IMR-90 (cell line): ENCODE data around the gene VRK2. TPM values are rescaled to one million over a fixed set of nuclear protein-coding genes. Genes with fewer than 3 reads are reported as not detected.

Experiments used
- ATAC-seq: fragments of 200-7000 bp; cut with Tn5 transposase; 2 replicates; pipeline ENCODE4 v1.9.1; 2020; ENCODE audit warnings: low read depth, mild to moderate bottlenecking, moderate library complexity
- BruUV-seq: library from RNA; stranded (reverse); fragments of 400-500 nt; replicated peaks from 2 replicates; lab custom pipeline; 2021; lab: Mats Ljungman, UMichigan
- CTCF ChIA-PET: fragments of 300-600 bp; formaldehyde crosslinking; extraction: SDS; loops from one replicate; lab custom pipeline; 2021; ENCODE audit warnings: antibody characterized with exemption; lab: Yijun Ruan, JAX
- POLR2A ChIA-PET: fragments of 300-600 bp; sonication (Branson Sonifier 250); formaldehyde crosslinking; loops from one replicate; lab custom pipeline; 2022; ENCODE audit warnings: antibody characterized with exemption; ENCODE audit not compliant: unreplicated experiment; lab: Charles Lee
- DNase-seq: peaks from one replicate; pipeline ENCODE4 v3.0.0; 2013
- H2AFZ ChIP-seq: replicated peaks from 2 replicates; pipeline ENCODE3; 2013; ENCODE audit warnings: low read length, mild to moderate bottlenecking; ENCODE audit not compliant: poor library complexity
- H2AK5ac ChIP-seq: 2 replicates; pipeline ENCODE4 v1.6.1; 2013; ENCODE audit warnings: low read depth, low read length, inconsistent platforms
- H2AK9ac ChIP-seq: replicated peaks from 2 replicates; pipeline ENCODE3; 2013; ENCODE audit warnings: mild to moderate bottlenecking, low read depth, low read length, moderate library complexity; ENCODE audit not compliant: poor library complexity
- H2BK120ac ChIP-seq: 2 replicates; pipeline ENCODE4 v1.6.1; 2013; ENCODE audit warnings: low read depth, low read length, inconsistent platforms
- H2BK15ac ChIP-seq: 3 replicates; pipeline ENCODE4 v1.6.1; 2013; ENCODE audit warnings: low read depth, low read length, inconsistent platforms
- H2BK20ac ChIP-seq: 2 replicates; pipeline ENCODE4 v1.6.1; 2013; ENCODE audit warnings: low read depth, mild to moderate bottlenecking, inconsistent platforms, low read length, moderate library complexity
- H2BK5ac ChIP-seq: 2 replicates; pipeline ENCODE4 v1.6.1; 2013; ENCODE audit warnings: mild to moderate bottlenecking, low read depth, low read length, inconsistent platforms; ENCODE audit not compliant: poor library complexity, severe bottlenecking
- H3K14ac ChIP-seq: replicated peaks from 2 replicates; pipeline ENCODE4 v1.6.1; 2013; ENCODE audit warnings: low read depth, low read length, inconsistent platforms
- H3K18ac ChIP-seq: 2 replicates; pipeline ENCODE4 v1.6.1; 2013; ENCODE audit warnings: low read depth, low read length, control low read depth
- H3K23ac ChIP-seq: 2 replicates; pipeline ENCODE4 v1.6.1; 2013; ENCODE audit warnings: low read depth, low read length, inconsistent platforms
- H3K27ac ChIP-seq: 2 replicates; pipeline ENCODE4 v1.5.1; 2013; ENCODE audit warnings: mild to moderate bottlenecking, control low read depth, low read length; ENCODE audit not compliant: insufficient read depth
- H3K27me3 ChIP-seq: 2 replicates; pipeline ENCODE4 v1.6.1; 2013; ENCODE audit warnings: low read length; ENCODE audit not compliant: control insufficient read depth, insufficient read depth
- H3K36me3 ChIP-seq: 2 replicates; pipeline ENCODE4 v1.6.1; 2013; ENCODE audit warnings: low read length, mixed read lengths; ENCODE audit not compliant: control insufficient read depth, insufficient read depth
- H3K4ac ChIP-seq: 2 replicates; pipeline ENCODE4 v1.6.1; 2013; ENCODE audit warnings: low read depth, low read length, inconsistent platforms
- H3K4me1 ChIP-seq: 2 replicates; pipeline ENCODE4 v1.6.1; 2013; ENCODE audit warnings: low read length, mixed read lengths; ENCODE audit not compliant: control insufficient read depth, insufficient read depth
- H3K4me2 ChIP-seq: 2 replicates; pipeline ENCODE4 v1.6.1; 2013; ENCODE audit warnings: low read depth, mild to moderate bottlenecking, control low read depth, low read length, moderate library complexity
- H3K4me3 ChIP-seq: 2 replicates; pipeline ENCODE4 v1.5.1; 2013; ENCODE audit warnings: low read depth, mild to moderate bottlenecking, control low read depth, low read length, moderate library complexity; ENCODE audit not compliant: insufficient read depth
- H3K56ac ChIP-seq: 2 replicates; pipeline ENCODE4 v1.6.1; 2013; ENCODE audit warnings: low read length, inconsistent platforms; ENCODE audit not compliant: insufficient read depth; ENCODE audit errors: extremely low read depth
- H3K79me1 ChIP-seq, 2 experiments: 2 replicates each; pipeline ENCODE4 v1.6.1; 2013; ENCODE audit warnings: low read length in 2 of 2, inconsistent platforms in 1 of 2, low read depth in 1 of 2
- H3K9ac ChIP-seq: 2 replicates; pipeline ENCODE4 v1.6.1; 2013; ENCODE audit warnings: low read depth, low read length, control low read depth
- H3K9me1 ChIP-seq: 2 replicates; pipeline ENCODE4 v1.6.1; 2013; ENCODE audit warnings: low read length, inconsistent platforms; ENCODE audit not compliant: insufficient read depth
- H3K9me3 ChIP-seq: 2 replicates; pipeline ENCODE4 v1.6.1; 2013; ENCODE audit warnings: low read length; ENCODE audit not compliant: control insufficient read depth, insufficient read depth
- H4K20me1 ChIP-seq: 2 replicates; pipeline ENCODE4 v1.6.1; 2013; ENCODE audit warnings: low read length, inconsistent platforms; ENCODE audit not compliant: insufficient read depth
- H4K5ac ChIP-seq: 2 replicates; pipeline ENCODE4 v1.6.1; 2013; ENCODE audit warnings: mild to moderate bottlenecking, low read depth, low read length, control low read depth
- H4K8ac ChIP-seq, 2 experiments: 2 replicates each; pipeline ENCODE4 v1.6.1; 2013; ENCODE audit warnings: low read depth in 2 of 2, low read length in 2 of 2, control low read depth in 1 of 2, inconsistent platforms in 1 of 2
- H4K91ac ChIP-seq: 2 replicates; pipeline ENCODE4 v1.6.1; 2013; ENCODE audit warnings: low read depth, low read length, inconsistent platforms; ENCODE audit not compliant: insufficient read depth
- BHLHE40 ChIP-seq: fragments of 150-350 bp; IDR thresholded peaks from 2 replicates; pipeline ENCODE4 v1.6.1; 2016; ENCODE audit warnings: mild to moderate bottlenecking, low read depth, low read length
- CEBPB ChIP-seq: IDR thresholded peaks from 2 replicates; pipeline ENCODE4 v1.6.1; 2012; ENCODE audit warnings: low read depth, low read length, improper control_type of control experiment
- CHD1 ChIP-seq: IDR thresholded peaks from 2 replicates; pipeline ENCODE4 v1.6.1; 2012; ENCODE audit warnings: low read depth, low read length, improper control_type of control experiment
- ELK1 ChIP-seq: fragments of 150-350 bp; IDR thresholded peaks from 2 replicates; pipeline ENCODE4 v1.6.1; 2016; ENCODE audit warnings: low read depth, mild to moderate bottlenecking, low read length, moderate library complexity, borderline replicate concordance
- FOS ChIP-seq: fragments of 150-350 bp; IDR thresholded peaks from 2 replicates; pipeline ENCODE4 v1.6.1; 2016; ENCODE audit warnings: low read depth, low read length
- MAFK ChIP-seq: IDR thresholded peaks from 2 replicates; pipeline ENCODE4 v1.6.1; 2012; ENCODE audit warnings: low read depth, low read length, improper control_type of control experiment
- MAZ ChIP-seq: IDR thresholded peaks from 2 replicates; pipeline ENCODE4 v1.6.1; 2012; ENCODE audit warnings: low read depth, mild to moderate bottlenecking, low read length, improper control_type of control experiment, moderate library complexity, borderline replicate concordance
- MXI1 ChIP-seq: IDR thresholded peaks from 2 replicates; pipeline ENCODE4 v1.6.1; 2012; ENCODE audit warnings: low read depth, mild to moderate bottlenecking, low read length, moderate library complexity, borderline replicate concordance
- NFE2L2 ChIP-seq: fragments of 150-350 bp; IDR thresholded peaks from 2 replicates; pipeline ENCODE4 v1.6.1; 2016; ENCODE audit warnings: low read depth, mild to moderate bottlenecking, low read length
- POLR2A ChIP-seq: IDR thresholded peaks from 2 replicates; pipeline ENCODE4 v1.6.1; 2012; ENCODE audit warnings: mild to moderate bottlenecking, low read depth, low read length
- RAD21 ChIP-seq: IDR thresholded peaks from 2 replicates; pipeline ENCODE4 v1.6.1; 2012; ENCODE audit warnings: low read length, improper control_type of control experiment
- RCOR1 ChIP-seq: IDR thresholded peaks from 2 replicates; pipeline ENCODE4 v1.6.1; 2012; ENCODE audit warnings: mild to moderate bottlenecking, low read length, improper control_type of control experiment; ENCODE audit not compliant: insufficient replicate concordance
- RFX5 ChIP-seq: IDR thresholded peaks from 2 replicates; pipeline ENCODE4 v1.8.0; 2012; ENCODE audit warnings: low read depth, mild to moderate bottlenecking, low read length, moderate library complexity
- SMC3 ChIP-seq: fragments of 150-350 bp; IDR thresholded peaks from 2 replicates; pipeline ENCODE4 v1.6.1; 2016; ENCODE audit warnings: low read depth, mild to moderate bottlenecking, antibody characterized with exemption, low read length, moderate library complexity
- USF2 ChIP-seq: fragments of 150-350 bp; IDR thresholded peaks from 2 replicates; pipeline ENCODE4 v1.6.1; 2017; ENCODE audit warnings: mild to moderate bottlenecking, antibody characterized with exemption, low read length, low read depth
- WGBS, 2 experiments: methylation state at CpG; one replicate each; pipeline versions ENCODE4 v1.1.5 to v1.1.7; 2013; ENCODE audit warnings: missing lambda C conversion rate in 2 of 2; ENCODE audit not compliant: insufficient read length in 1 of 2; ENCODE audit errors: extremely low coverage in 2 of 2; 5-methylcytosine and 5-hydroxymethylcytosine counted together
- dilution Hi-C: fragments of 300-500 bp; cut with HindIII; formaldehyde crosslinking; loops from one replicate; pipeline ENCODE4 v1.14.3; 2018; ENCODE audit warnings: low sequenced_read_pairs; ENCODE audit not compliant: unreplicated experiment
- in situ Hi-C: fragments of 300-500 bp; cut with MboI; formaldehyde crosslinking; loops from 3 replicates; pipeline ENCODE4 v1.14.3; 2019; ENCODE audit warnings: low sequenced_read_pairs, inconsistent platforms, mixed read lengths
- intact Hi-C: fragments of 100-400 bp; cut with micrococcal nuclease; formaldehyde crosslinking; loops from 2 replicates; pipeline ENCODE4 v1.10.0; 2022
- polyA plus RNA-seq, 3 experiments: library from polyadenylated mRNA; depleted of rRNA; stranded (reverse); fragments of >200 nt; gene quantifications; 2 replicates each; pipeline ENCODE4 v1.2.3, GENCODE V29; 2012; ENCODE audit warnings: low replicate concordance in 1 of 3
- total RNA-seq: library from RNA; depleted of rRNA; stranded (reverse); fragments of >200 nt; gene quantifications from 2 replicates; pipeline ENCODE4 v1.2.3, GENCODE V29; 2012
- TF ChIP-seq, protein P1 (sequence below): conservative IDR thresholded peaks from 2 replicates; pipeline ENCODE4 v1.5.1; 2012; ENCODE audit warnings: mild to moderate bottlenecking, low read depth, low read length, improper control_type of control experiment

VRK2 gene
- total and polyA plus RNA-seq, 2 of the 4 experiments (the other 2 are of a cell fraction), result 12.2 to 22.8 TPM

DNA sequence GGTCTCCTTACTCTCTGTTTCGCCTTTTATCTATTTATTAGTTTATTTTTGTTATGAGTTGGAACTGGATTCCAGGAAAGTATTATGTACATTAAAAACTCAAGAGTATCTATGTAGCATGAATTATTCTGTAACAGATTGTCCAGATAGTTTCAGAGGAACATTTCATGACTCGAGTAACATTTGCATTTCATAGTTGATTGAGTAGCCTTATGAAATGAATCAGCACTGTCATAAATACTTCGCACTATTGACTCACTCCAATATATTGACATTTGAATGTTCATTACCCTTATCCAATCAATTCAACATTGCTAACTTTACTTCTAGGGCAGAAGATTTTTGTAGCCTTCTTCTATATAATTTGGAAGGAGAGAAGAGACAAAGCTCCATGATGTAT is 11.3 kb upstream of the VRK2 start:
- H2AK5ac ChIP-seq, result no peak overlapping the region
- no peak overlapping the region for H3K18ac ChIP-seq
- H3K4me3 ChIP-seq, result no peak overlapping the region
- no peaks in the 10 kb centered on the region for H4K20me1 ChIP-seq
- no peak overlapping the region for H2BK20ac ChIP-seq
- no peak overlapping the region for H3K56ac ChIP-seq
- intact Hi-C loops, result no loop called here
- no peaks in the 10 kb centered on the region for H3K79me1 ChIP-seq
- H4K5ac ChIP-seq, result no peak overlapping the region
- H3K27ac ChIP-seq, result no peak overlapping the region
- dilution Hi-C loops, result no loop called here
- no peak for ATAC-seq
- H2BK15ac ChIP-seq, result no peak overlapping the region
- WGBS, 2 experiments, result no CpG with 5 or more reads among the region's 3 CpGs
- no peak overlapping the region for H3K4me2 ChIP-seq
- ChIA-PET CTCF (no interaction called here), POLR2A (no interaction called here)
- no peak overlapping the region for H2AFZ ChIP-seq
- no peak overlapping the region for H4K8ac ChIP-seq
- peaks cover 6% of the 10 kb centered on the region for H3K4me1 ChIP-seq
- H4K91ac ChIP-seq, result no peak overlapping the region
- no TSS peak for BruUV-seq
- peaks cover 7% of the 10 kb centered on the region; the same call in 1 of the 2 replicates for H3K9me1 ChIP-seq
- no peaks in the 10 kb centered on the region for H3K36me3 ChIP-seq
- H3K9me3 ChIP-seq, result peaks cover 4% of the 10 kb centered on the region
- TF ChIP-seq RAD21, result no peak
- TF ChIP-seq BHLHE40, result no peak
- no peak for TF ChIP-seq SMC3
- TF ChIP-seq, protein P1, sequence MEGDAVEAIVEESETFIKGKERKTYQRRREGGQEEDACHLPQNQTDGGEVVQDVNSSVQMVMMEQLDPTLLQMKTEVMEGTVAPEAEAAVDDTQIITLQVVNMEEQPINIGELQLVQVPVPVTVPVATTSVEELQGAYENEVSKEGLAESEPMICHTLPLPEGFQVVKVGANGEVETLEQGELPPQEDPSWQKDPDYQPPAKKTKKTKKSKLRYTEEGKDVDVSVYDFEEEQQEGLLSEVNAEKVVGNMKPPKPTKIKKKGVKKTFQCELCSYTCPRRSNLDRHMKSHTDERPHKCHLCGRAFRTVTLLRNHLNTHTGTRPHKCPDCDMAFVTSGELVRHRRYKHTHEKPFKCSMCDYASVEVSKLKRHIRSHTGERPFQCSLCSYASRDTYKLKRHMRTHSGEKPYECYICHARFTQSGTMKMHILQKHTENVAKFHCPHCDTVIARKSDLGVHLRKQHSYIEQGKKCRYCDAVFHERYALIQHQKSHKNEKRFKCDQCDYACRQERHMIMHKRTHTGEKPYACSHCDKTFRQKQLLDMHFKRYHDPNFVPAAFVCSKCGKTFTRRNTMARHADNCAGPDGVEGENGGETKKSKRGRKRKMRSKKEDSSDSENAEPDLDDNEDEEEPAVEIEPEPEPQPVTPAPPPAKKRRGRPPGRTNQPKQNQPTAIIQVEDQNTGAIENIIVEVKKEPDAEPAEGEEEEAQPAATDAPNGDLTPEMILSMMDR, result no peak
- TF ChIP-seq NFE2L2, result no peak
- no peak for TF ChIP-seq ELK1
- TF ChIP-seq MAZ, result no peak
- TF ChIP-seq MAFK, result no peak
- TF ChIP-seq RFX5, result no peak
- no peak for TF ChIP-seq RCOR1
- TF ChIP-seq CEBPB, result no peak
- no peak for TF ChIP-seq FOS
- no peak for TF ChIP-seq MXI1
- TF ChIP-seq POLR2A, result no peak
- TF ChIP-seq USF2, result no peak
- TF ChIP-seq CHD1, result no peak
- H3K27me3 ChIP-seq, result no peaks in the 10 kb centered on the region
- no peak overlapping the region for H3K14ac ChIP-seq
- H2BK120ac ChIP-seq, result no peak overlapping the region
- no peak for DNase-seq
- no peak overlapping the region for H3K4ac ChIP-seq
- no peak overlapping the region for H2BK5ac ChIP-seq
- H2AK9ac ChIP-seq, result no peak overlapping the region
- no peak overlapping the region for H3K9ac ChIP-seq
- in situ Hi-C loops, result no loop called here
- no peak overlapping the region for H3K23ac ChIP-seq
